GM19468 (cell line): ENCODE results near the gene MYH7.
"Not testable (repeated sequence)": the region's sequence is repeated elsewhere in the genome, so short reads cannot be mapped to it uniquely, and the experiment has no call there.

ENCODE experiments used
- ATAC-seq: cut with Tn5 transposase; IDR thresholded peaks from one replicate; pipeline ENCODE4 v1.9.1; 2021; ENCODE audit warnings: mild to moderate bottlenecking, moderate library complexity, moderate number of reproducible peaks; ENCODE audit not compliant: unreplicated experiment; ENCODE audit errors: extremely low read depth

MYH7 gene

GRCh38 chr14:23409966-23410635 lies 25.4 kb downstream of the MYH7 start:
- ATAC-seq = no peak

DNA sequence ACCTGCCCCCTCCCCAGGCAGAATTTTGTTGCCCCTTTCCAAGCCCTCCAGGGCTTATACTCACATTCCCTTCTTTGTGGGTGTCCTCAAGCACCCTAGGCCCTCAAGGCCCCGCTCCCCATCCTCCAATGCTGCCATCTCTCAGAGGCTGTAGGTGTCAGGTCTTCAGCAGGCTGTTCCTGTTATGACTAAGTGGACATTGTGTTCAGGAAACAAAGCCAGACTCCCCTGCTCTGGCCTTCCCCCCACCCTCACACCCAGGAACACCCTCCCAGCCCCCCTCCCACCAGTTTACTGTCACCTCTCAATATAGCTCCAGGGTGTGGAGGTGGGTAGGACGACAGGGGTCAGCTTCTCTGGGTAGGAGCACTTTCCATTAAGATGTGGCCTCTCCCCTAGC lies 26.0 kb downstream of the MYH7 start:
- ATAC-seq = no peak

DNA sequence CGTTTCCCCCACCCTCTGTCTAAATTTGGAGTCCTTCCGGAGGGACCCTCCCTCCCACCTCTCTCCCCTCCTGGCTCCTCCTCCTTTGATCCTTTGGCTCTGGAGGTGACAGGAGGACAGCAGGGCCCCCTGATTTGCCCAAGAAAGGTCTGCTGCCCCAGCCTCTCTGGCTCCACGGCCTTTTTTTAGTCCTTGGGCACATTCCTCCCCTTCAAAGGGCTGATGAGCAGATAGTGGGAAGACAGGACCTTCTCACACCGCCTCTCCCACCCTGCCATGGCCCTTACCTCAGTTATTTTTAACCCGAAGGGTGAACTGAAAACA lies 27.2 kb downstream of the MYH7 start:
- ATAC-seq = no peak

DNA sequence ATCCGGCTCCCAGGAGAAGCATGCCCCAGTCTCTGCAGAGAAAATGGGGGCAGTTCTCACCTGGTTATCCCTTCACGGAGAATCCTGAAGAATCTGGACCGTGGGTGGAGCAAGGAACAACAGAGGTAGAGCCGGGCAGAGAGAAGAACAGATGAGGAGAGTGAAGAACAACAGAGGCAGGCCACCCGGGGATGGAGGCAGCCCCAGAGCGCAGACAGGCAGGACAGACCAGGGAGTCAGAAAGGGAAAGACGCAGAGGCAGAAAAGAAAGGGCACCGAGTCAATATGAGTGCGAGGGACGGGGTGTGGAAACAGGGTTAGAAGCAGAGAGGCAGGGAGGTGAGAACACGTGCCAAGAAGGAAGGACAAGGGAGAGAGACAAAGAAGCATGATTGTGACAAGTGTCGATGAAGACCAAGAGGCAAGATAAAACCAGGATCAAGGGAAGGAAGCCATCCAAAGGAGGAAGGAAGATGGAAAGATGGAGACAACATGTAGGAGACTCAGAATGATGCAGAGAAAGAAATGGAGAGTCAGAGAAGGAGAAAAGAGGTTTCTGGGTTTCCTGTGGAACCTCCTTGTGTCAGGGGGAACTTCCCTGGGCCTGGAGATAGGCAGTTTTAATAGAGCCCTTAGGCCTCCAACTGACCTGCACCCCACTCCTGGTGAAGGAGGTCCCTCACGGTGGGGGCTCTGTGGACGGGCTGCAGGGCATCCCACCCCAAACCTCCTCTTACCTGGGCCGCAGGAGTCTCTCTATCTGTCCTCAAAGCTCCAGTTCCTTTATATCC lies 27.7 kb downstream of the MYH7 start, which contains the start of gene MYH6:
Gene MYH6 (minus strand): TSS at position 758 of the 791 bp plus-strand sequence. CDS start 1,050 bp downstream, outside the sequence.
- no peak for ATAC-seq

DNA sequence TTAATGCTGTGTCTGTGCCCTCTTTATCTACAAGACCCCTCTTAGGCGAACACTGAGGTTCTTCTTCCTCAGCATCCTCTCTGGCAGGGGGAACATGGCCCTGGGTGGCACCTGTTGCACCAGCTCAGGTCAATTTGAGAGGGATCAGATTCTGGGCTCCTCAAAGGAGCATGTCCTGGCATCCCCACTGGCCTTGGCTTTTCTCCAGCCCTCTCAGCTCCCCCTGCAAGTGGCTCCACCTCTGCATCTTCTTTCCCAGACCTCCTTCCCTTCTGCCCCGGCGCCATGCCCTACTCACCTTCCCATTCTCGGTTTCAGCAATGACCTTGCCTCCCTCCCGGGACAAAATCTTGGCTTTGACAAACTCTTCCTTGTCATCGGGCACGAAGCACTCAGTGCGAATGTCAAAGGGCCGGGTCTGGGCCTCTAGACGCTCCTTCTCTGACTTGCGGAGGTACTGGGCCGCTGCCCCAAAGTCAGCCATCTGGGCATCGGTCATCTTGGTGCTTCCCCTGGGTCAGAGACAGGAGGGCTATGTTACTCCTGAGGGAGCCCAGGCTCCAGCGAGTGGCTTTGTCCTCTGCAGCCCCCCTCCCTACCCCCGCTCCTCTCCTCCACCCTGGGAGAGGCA lies 28.6 kb downstream of the MYH7 start:
- ATAC-seq = no peak

GRCh38 chr14:23406244-23406643 lies 29.2 kb downstream of the MYH7 start:
- no peak for ATAC-seq

GRCh38 chr14:23405516-23406025 lies 29.9 kb downstream of the MYH7 start:
- no peak for ATAC-seq

DNA sequence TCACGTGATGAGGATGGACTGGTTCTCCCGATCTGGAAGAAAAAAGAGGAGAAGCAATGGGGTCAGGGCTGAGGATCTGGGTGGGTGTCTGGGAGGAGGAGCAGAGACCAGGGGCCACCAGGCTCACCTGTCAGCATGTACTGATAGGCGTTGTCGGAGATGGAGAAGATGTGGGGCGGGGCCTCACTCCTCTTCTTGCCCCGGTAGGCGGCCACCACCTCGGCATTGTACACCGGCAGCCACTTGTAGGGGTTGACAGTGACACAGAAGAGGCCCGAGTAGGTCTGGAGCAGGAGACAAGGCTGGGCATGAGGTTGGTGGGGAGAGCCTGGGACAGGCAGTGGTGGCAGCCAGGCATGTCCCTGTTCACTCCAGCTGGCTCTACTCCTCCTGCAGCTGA lies 30.4 kb downstream of the MYH7 start:
- ATAC-seq = no peak

DNA sequence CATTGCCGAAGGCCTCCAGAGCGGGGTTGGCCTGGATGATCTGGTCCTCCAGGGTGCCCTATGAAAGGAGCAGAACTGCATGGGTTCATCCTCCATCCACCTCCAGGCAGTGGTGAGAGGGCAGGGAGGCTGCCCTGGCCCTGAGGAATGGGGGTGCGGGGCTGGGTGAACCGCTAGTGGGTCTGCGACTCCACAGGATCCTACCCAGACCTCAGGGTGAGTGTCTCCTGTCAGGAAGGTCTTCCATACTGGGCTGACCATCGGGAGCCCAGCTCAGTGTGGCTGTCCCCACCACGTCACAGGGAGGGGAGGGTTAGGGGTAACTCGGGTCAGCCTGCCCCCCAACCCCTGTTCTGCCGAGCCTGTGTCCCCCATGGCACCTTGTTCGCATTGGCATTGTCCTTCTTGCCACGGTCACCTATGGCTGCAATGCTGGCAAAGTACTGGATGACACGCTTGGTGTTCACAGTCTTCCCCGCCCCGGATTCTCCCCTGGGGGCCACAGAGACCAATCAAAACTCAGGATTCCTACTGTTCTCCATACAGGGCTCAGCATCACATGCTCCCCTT lies 31.0 kb downstream of the MYH7 start:
- no peak for ATAC-seq

GRCh38 chr14:23403908-23404307 lies 31.6 kb downstream of the MYH7 start:
- ATAC-seq = no peak

- ATAC-seq = no peak
Measured at GRCh38 chr14:23403139-23403438, 32.4 kb downstream of the MYH7 start.

DNA sequence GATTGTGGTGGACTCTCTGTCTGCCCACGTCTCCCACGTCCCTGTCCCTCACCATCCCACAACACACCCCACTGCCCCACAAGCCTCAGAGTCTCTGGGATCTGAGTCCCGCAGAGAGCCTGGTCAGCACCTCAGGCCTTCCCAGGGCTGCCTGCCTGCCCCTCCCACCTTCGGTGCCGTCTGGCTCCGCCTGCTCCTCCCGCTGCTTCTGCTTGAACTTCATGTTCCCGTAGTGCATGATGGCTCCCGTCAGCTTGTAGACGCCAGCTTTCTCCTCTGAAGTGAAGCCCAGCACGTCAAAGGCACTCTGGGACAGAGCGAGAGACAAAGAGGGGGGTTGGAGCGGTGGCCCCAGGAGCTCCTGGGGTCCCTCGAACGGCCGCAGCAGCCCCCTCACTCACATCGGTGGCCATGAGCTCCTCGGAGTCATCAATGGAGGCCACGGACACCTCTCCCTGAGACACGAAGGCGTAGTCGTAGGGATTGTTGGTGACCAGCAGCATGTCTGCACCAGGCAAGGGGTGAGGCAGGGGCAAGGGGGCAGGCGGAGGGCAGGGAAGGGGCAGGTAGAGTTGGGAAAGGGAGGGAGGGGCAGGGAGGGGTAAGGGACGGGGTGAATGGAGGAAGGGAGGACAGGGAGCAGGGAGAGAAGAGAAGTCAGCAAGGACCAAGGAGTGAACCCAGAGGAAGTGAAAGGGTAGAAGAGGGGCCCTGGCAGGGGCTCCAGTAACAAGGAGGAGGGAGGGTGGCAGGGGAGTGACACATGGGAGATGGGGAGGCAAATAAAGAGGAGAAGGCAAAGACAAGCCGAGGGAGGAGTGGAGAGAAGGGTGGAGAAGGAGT lies 32.9 kb downstream of the MYH7 start:
- no peak for ATAC-seq

GRCh38 chr14:23401291-23401690 lies 34.2 kb downstream of the MYH7 start:
- ATAC-seq = no peak

DNA sequence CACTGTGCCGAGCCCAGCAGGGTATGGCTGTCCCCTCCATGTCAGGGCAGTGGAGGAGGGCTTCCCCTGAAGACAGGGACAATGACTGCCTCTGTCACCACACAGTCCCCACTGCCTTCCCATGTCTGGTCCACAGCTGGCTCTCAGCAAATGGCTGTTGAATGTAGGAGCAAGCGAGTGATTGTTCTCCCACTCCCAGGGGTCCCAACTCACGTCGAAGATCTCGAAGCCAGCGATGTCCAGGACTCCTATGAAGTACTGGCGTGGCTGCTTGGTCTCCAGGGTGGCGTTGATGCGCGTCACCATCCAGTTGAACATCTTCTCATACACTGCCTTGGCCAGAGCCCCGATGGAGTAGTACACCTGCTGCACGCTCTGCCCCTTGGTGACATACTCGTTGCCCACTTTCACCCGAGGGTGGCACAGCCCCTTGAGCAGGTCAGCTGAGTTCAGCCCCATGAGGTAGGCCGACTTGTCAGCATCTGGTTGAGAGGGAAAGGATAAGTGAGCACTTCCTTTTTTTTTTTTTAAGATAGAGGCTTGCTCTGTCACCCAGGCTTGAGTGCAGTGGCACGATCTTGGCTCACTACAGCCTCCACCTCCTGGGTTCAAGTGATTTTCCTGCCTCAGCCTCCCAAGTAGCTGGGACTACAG lies 34.8 kb downstream of the MYH7 start:
- ATAC-seq = not testable (repeated sequence)

- no peak for ATAC-seq
Measured at GRCh38 chr14:23399591-23399990, 35.9 kb downstream of the MYH7 start.

DNA sequence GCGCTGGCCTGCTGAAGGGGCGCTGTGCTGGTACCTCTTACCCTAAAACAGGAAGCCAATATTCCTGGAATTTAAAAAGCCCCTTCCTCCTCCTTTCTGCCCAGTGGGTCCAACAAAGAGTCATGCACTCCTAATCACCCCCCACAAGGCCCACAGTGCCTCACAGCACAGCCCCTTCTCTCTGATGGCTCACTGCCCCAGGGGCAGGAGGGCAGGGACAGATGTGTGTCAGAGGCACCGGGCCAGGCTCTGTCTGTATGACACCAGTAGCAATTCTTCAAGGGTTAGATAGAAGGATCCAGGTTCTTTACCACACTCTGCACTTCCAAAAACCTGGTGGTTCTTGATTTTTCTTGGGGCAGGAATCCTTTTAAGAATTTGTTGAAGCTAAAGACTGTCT lies 36.3 kb downstream of the MYH7 start:
- no peak for ATAC-seq

GRCh38 chr14:23398348-23398747 lies 37.1 kb downstream of the MYH7 start:
- no peak for ATAC-seq

DNA sequence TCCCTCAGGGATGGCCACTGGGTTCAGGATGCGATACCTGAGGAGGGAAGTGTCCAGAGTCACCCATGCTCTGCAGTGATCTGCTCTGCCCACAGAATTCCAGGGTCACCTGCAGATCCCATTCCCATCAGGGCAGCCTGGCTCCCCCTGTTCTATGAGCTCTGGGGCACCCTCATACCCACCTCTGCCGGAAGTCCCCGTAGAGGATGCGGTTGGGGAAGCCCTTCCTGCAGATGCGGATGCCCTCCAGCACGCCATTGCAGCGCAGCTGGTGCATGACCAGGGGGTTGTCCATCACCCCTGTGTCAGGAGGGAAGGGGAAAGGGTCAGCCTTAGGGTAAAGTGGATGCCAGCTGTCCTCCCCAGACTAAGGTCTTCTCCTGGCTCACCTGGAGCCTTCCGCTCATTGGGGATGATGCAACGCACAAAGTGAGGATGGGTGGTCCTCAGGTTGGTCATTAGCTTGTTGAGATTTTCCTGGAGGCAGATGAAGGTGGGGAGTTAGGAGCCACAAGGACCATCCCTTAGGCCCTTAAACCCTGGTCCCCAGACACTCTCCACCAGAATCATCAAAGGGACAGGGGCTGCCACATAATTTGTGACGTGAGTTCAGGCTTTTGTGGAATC lies 38.6 kb downstream of the MYH7 start:
- no peak for ATAC-seq

- no peak for ATAC-seq
Measured at GRCh38 chr14:23396126-23396525, 39.3 kb downstream of the MYH7 start.
